ENCODE measurements around the gene DHX30. TPM values are rescaled to one million over a fixed set of nuclear protein-coding genes. Genes with fewer than 3 reads are reported as not detected.

DHX30 gene
- total RNA-seq (ENCODE audit: low replicate concordance): 43.3 and 52.5 TPM in 2 replicates

GRCh38 chr3:47802734-47803479, at the start of gene DHX30:
TSS of gene DHX30 (plus strand) at chr3:47803138. CDS start at chr3:47810684, 7,546 bp downstream.

GRCh38 chr3:47781685-47782445, 21.1 kb upstream of the DHX30 start, which contains the start of gene SMARCC1:
TSS of gene SMARCC1 (minus strand) at chr3:47781893. CDS start at chr3:47781797, 96 bp downstream.

Other genes with a start within 250 kb of the DHX30 start
- gene CSPG5, start 224.3 kb upstream of the DHX30 start, total RNA-seq (ENCODE audit: low replicate concordance): 0.12 and 0.15 TPM in 2 replicates
- 26.8 and 29.5 TPM in 2 replicates for gene SMARCC1, start 21.2 kb upstream of the DHX30 start, total RNA-seq (ENCODE audit: low replicate concordance)
- gene MAP4, start 213.3 kb downstream of the DHX30 start, total RNA-seq (ENCODE audit: low replicate concordance): 38.5 and 67.9 TPM in 2 replicates

All from smooth muscle cell of the coronary artery (primary cell).